KBM-7 (cell line): Measurements from ENCODE around the gene NEMP2.
"Not testable (repeated sequence)": the region's sequence is repeated elsewhere in the genome, so short reads cannot be mapped to it uniquely, and the experiment has no call there.

Source experiments
- DNase-seq: peaks from one replicate; pipeline ENCODE4 v3.0.0-alpha.2; 2015
- in situ Hi-C: fragments of 300-500 bp; cut with MboI; formaldehyde crosslinking; loops from 2 replicates; pipeline ENCODE4 v1.14.3; 2020; ENCODE audit warnings: low sequenced_read_pairs, low pct_unique_long_range_greater_than_20kb, mixed read lengths

NEMP2 gene

GRCh38 chr2:190468354-190468753 lies 66.2 kb downstream of the NEMP2 start:
- DNase-seq, in situ Hi-C loops: not testable (repeated sequence)

GRCh38 chr2:190467575-190468083 lies 66.9 kb downstream of the NEMP2 start:
- in situ Hi-C loops = no loop called here
- no peak for DNase-seq

GRCh38 chr2:190466819-190467446 lies 67.6 kb downstream of the NEMP2 start:
- in situ Hi-C loops = no loop called here
- no peak for DNase-seq

GRCh38 chr2:190465060-190465459 lies 69.5 kb downstream of the NEMP2 start:
- DNase-seq = peak; percentile 23
- in situ Hi-C loops = no loop called here

GRCh38 chr2:190462611-190463010 lies 71.9 kb downstream of the NEMP2 start:
- DNase-seq = no peak
- in situ Hi-C loops = no loop called here

- DNase-seq = no peak
- in situ Hi-C loops = no loop called here
Measured at GRCh38 chr2:190462181-190462580, 72.3 kb downstream of the NEMP2 start.

- no peak for DNase-seq
- in situ Hi-C loops = no loop called here
Measured at GRCh38 chr2:190460487-190460886, 74.0 kb downstream of the NEMP2 start.

GRCh38 chr2:190459881-190460280 lies 74.6 kb downstream of the NEMP2 start:
- in situ Hi-C loops = no loop called here
- no peak for DNase-seq

- DNase-seq = no peak
- in situ Hi-C loops = no loop called here
Measured at GRCh38 chr2:190458352-190459107, 76.0 kb downstream of the NEMP2 start.

GRCh38 chr2:190457256-190457655 lies 77.3 kb downstream of the NEMP2 start:
- in situ Hi-C loops = no loop called here
- no peak for DNase-seq

GRCh38 chr2:190456833-190457232 lies 77.7 kb downstream of the NEMP2 start:
- in situ Hi-C loops = no loop called here

GRCh38 chr2:190455358-190456095 lies 79.0 kb downstream of the NEMP2 start:
- DNase-seq = peak; percentile 32
- in situ Hi-C loops = no loop called here

More at GRCh38 chr2:190456833-190457232, 77.7 kb downstream of the NEMP2 start:
- no peak for DNase-seq

- DNase-seq = no peak
- in situ Hi-C loops = no loop called here
Measured at GRCh38 chr2:190454795-190455194, 79.7 kb downstream of the NEMP2 start.
